ENCODE data around the gene ZNF850. TPM values are rescaled to one million over a fixed set of nuclear protein-coding genes. Genes with fewer than 3 reads are reported as not detected.

Gene ZNF850
- total and polyA plus RNA-seq, 9 of the 15 experiments (the other 6 are each of a cell fraction or from before 2014, with no cell fraction given), result 1.2 to 13.0 (median 5.9) TPM

DNA sequence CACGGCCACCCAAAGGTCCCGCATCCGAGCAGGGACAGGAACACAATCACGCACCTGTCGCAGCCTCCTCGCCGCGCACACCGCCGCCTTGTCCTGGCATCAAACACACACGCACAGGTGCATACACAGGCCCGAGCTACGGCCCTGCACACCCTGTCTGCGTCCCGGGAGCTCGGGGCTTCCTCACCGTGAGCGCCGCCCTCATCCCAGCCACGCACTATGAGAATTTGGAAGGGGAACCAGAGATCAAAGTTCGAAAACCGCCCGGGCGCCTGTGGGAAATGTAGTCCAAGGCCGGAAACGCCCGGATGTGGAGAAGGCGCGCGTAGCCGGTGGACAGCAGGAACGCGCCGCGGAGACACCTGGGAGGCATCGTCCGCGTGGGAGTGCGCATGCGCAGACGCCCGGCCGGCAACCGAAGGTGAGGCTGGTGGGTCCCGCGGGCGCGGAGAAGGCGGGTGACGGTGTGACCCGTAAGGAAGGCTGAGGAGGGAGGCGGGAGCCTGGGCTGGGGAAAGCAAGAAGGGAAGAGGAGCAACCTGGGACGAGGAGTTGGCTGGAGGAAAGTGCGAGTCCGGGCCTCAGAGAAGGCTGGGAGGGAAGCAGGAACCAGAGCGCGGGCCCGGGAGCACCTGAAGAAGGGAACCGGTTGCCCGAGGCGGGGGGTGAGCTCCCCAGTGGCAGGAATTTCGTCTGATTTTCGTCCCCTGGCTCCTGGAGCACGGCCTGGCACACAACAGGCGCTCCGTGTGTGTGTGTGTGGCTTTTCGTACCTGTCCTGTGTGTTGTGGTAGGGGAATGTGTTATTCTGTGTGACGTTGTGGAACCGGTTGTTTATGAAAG lies 85.2 kb downstream of the ZNF850 start, which contains the start of gene ZNF567 (continued):
- TF ChIP-seq SMARCE1 (IDR thresholded peaks at IDR 0.05) (no peak), ZNF175 (CRISPR knock-in tag; IDR thresholded peaks at IDR 0.05; ENCODE audit: low read depth) (no peak), MXD1 (CRISPR knock-in tag; IDR thresholded peaks at IDR 0.05; ENCODE audit: borderline replicate concordance, poor library complexity, severe bottlenecking) (no peak), IRF2 (CRISPR knock-in tag; IDR thresholded peaks at IDR 0.05) (no peak), PHF20 (IDR thresholded peaks at IDR 0.05; ENCODE audit: partially characterized antibody) (peak; percentile 64), ZNF586 (CRISPR knock-in tag; conservative IDR thresholded peaks at IDR 0.05) (no peak), SRF (CRISPR knock-in tag; IDR thresholded peaks at IDR 0.05) (no peak), KLF1 (tag; IDR thresholded peaks at IDR 0.05) (no peak), HMGXB4 (CRISPR knock-in tag; IDR thresholded peaks at IDR 0.05) (no peak), TAF9B (IDR thresholded peaks at IDR 0.05; ENCODE audit: partially characterized antibody) (peak; percentile 36), ZBTB9 (CRISPR knock-in tag; IDR thresholded peaks at IDR 0.05) (peak; percentile 35; the same call in 1 of the 2 replicates), CC2D1A (IDR thresholded peaks at IDR 0.05) (no peak), KDM5B (IDR thresholded peaks at IDR 0.05; ENCODE audit: insufficient replicate concordance, low read depth, low read length) (peak; percentile 67), E2F3 (CRISPR knock-in tag; IDR thresholded peaks at IDR 0.05) (0 out of 2 replicates have a peak, but pooled peaks have one; percentile 42), NONO (IDR thresholded peaks at IDR 0.05; ENCODE audit: low read depth in 2 of 2, low read length in 1 of 2) (no peak)
- TF ChIP-seq, protein P1, sequence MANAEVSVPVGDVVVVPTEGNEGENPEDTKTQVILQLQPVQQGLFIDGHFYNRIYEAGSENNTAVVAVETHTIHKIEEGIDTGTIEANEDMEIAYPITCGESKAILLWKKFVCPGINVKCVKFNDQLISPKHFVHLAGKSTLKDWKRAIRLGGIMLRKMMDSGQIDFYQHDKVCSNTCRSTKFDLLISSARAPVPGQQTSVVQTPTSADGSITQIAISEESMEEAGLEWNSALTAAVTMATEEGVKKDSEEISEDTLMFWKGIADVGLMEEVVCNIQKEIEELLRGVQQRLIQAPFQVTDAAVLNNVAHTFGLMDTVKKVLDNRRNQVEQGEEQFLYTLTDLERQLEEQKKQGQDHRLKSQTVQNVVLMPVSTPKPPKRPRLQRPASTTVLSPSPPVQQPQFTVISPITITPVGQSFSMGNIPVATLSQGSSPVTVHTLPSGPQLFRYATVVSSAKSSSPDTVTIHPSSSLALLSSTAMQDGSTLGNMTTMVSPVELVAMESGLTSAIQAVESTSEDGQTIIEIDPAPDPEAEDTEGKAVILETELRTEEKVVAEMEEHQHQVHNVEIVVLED (CRISPR knock-in tag; IDR thresholded peaks at IDR 0.05), result peak; percentile 83
- TF ChIP-seq, protein P2, sequence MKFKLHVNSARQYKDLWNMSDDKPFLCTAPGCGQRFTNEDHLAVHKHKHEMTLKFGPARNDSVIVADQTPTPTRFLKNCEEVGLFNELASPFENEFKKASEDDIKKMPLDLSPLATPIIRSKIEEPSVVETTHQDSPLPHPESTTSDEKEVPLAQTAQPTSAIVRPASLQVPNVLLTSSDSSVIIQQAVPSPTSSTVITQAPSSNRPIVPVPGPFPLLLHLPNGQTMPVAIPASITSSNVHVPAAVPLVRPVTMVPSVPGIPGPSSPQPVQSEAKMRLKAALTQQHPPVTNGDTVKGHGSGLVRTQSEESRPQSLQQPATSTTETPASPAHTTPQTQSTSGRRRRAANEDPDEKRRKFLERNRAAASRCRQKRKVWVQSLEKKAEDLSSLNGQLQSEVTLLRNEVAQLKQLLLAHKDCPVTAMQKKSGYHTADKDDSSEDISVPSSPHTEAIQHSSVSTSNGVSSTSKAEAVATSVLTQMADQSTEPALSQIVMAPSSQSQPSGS (CRISPR knock-in tag; IDR thresholded peaks at IDR 0.05), result no peak
- TF ChIP-seq, protein P3, sequence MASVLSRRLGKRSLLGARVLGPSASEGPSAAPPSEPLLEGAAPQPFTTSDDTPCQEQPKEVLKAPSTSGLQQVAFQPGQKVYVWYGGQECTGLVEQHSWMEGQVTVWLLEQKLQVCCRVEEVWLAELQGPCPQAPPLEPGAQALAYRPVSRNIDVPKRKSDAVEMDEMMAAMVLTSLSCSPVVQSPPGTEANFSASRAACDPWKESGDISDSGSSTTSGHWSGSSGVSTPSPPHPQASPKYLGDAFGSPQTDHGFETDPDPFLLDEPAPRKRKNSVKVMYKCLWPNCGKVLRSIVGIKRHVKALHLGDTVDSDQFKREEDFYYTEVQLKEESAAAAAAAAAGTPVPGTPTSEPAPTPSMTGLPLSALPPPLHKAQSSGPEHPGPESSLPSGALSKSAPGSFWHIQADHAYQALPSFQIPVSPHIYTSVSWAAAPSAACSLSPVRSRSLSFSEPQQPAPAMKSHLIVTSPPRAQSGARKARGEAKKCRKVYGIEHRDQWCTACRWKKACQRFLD (CRISPR knock-in tag; IDR thresholded peaks at IDR 0.05), result no peak

Data from K562 (cell line).